ENCODE results near the gene ATMIN. TPM values are rescaled to one million over a fixed set of nuclear protein-coding genes. Genes with fewer than 3 reads are reported as not detected.

ATMIN gene
- total and polyA plus RNA-seq, 2 donors (not counting 1 experiment from before 2014, with no cell fraction given): 43.8 to 52.8 TPM

DNA sequence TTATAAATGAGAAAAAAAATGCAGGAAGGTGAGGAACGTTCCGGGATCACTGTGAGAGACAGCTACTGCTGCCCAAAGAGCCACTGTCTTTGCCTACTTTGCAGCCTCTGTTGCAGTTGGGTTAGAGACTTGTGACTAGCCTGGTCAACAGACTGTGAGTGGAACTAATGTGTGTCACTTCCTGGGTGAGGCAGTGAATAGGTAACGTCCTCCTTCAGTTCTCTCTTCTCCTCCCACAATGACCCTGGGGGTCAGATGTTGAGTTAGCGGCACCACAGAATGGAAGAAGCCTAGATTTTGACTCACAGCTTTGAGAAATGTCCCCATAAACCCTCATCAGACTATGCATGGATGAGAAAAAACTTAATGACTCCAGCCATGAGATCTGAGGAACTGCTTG is 36.2 kb downstream of the ATMIN start:
- Histone ChIP-seq H3K4me2 (ENCODE audit: extremely low read depth, insufficient read depth, low read length) (no peak overlapping the region), H3K36me3 (ENCODE audit: control insufficient read depth, insufficient read depth, low read length) (no peaks in the 10 kb centered on the region), H3K27me3 (ENCODE audit: control insufficient read depth, insufficient read depth, low read length) (no peaks in the 10 kb centered on the region), H3K4me3 (replicated peaks in 1 of 4; ENCODE audit: control extremely low read depth in 1 of 4, insufficient read depth in 1 of 4, low read depth in 3 of 4, low read length in 4 of 4) (no peak overlapping the region), H3K9me3 (ENCODE audit: control insufficient read depth, insufficient read depth, low read depth, low read length) (no peaks in the 10 kb centered on the region), H3K79me2 (ENCODE audit: control insufficient read depth, insufficient read depth, low read length) (no peaks in the 10 kb centered on the region), H3K27ac (ENCODE audit: insufficient read depth, low read length) (no peak overlapping the region), H3K4me1 (ENCODE audit: control insufficient read depth, extremely low read depth, insufficient read depth, low read length) (no peaks in the 10 kb centered on the region), H3K9ac (ENCODE audit: insufficient read depth, low read length) (no peak overlapping the region), H4K20me1 (ENCODE audit: control insufficient read depth, extremely low read depth, insufficient read depth, low read length) (no peaks in the 10 kb centered on the region), H2AFZ (ENCODE audit: low read length) (no peak overlapping the region)
- no peak for TF ChIP-seq EZH2 (IDR thresholded peaks at IDR 0.05; ENCODE audit: low read length, missing control alignments)
- TF ChIP-seq, protein P1, sequence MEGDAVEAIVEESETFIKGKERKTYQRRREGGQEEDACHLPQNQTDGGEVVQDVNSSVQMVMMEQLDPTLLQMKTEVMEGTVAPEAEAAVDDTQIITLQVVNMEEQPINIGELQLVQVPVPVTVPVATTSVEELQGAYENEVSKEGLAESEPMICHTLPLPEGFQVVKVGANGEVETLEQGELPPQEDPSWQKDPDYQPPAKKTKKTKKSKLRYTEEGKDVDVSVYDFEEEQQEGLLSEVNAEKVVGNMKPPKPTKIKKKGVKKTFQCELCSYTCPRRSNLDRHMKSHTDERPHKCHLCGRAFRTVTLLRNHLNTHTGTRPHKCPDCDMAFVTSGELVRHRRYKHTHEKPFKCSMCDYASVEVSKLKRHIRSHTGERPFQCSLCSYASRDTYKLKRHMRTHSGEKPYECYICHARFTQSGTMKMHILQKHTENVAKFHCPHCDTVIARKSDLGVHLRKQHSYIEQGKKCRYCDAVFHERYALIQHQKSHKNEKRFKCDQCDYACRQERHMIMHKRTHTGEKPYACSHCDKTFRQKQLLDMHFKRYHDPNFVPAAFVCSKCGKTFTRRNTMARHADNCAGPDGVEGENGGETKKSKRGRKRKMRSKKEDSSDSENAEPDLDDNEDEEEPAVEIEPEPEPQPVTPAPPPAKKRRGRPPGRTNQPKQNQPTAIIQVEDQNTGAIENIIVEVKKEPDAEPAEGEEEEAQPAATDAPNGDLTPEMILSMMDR (conservative IDR thresholded peaks at IDR 0.05 in 1 of 2, IDR thresholded peaks at IDR 0.05 in 1 of 2; ENCODE audit: low read depth in 1 of 2, low read length in 2 of 2): no peak
- DNase-seq (ENCODE audit: low read depth in 2 of 2): peak in 1 of 2 donors; percentile 9

DNA sequence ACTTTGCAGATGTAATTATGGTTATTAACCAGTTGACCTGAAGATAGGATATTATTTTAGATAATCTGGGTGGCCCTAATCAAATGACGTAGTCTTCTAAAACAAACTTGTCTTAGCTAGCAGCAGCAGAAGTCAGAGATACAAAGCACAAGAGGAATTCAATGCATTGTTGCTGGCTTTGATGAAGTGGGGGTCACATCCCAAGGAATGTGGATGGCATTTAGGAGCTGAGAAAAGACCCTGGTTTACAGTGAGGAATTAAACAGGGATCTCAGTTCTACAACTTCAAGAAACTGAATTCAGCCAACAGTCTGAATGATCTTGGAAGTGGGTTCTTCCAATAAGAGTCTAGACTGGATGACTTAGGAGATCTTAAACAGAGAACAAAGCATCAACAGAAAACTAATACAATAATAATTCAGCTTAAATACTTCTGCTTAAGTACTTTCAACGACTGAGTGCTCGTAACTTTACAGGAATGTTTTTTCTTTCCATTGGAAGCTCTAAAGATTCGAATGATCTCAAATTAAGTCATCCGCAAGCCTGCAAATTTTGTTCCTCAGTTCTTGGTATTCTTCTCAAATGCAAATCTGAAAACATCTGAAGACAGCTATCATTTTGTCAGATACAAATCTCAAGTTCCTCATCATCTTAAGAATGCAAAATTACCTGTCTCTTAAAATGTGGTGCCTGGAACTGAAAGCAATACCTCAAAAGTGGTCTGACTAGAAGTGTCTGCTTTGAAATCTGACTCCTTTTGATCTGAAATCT is 38.1 kb downstream of the ATMIN start:
- no peak overlapping the region for H3K4me3 ChIP-seq (replicated peaks in 1 of 4; ENCODE audit: control extremely low read depth in 1 of 4, insufficient read depth in 1 of 4, low read depth in 3 of 4, low read length in 4 of 4)
- H3K27me3 ChIP-seq (ENCODE audit: control insufficient read depth, insufficient read depth, low read length): no peaks in the 10 kb centered on the region
- no peaks in the 10 kb centered on the region for H4K20me1 ChIP-seq (ENCODE audit: control insufficient read depth, extremely low read depth, insufficient read depth, low read length)
- TF ChIP-seq, protein P1 (conservative IDR thresholded peaks at IDR 0.05 in 1 of 2, IDR thresholded peaks at IDR 0.05 in 1 of 2; ENCODE audit: low read depth in 1 of 2, low read length in 2 of 2): no peak
- TF ChIP-seq EZH2 (IDR thresholded peaks at IDR 0.05; ENCODE audit: low read length, missing control alignments): no peak
- H3K9ac ChIP-seq (ENCODE audit: insufficient read depth, low read length): no peak overlapping the region
- H3K36me3 ChIP-seq (ENCODE audit: control insufficient read depth, insufficient read depth, low read length): no peaks in the 10 kb centered on the region
- no peak for DNase-seq (ENCODE audit: low read depth in 2 of 2)
- no peak overlapping the region for H3K4me2 ChIP-seq (ENCODE audit: extremely low read depth, insufficient read depth, low read length)
- H2AFZ ChIP-seq (ENCODE audit: low read length): no peak overlapping the region
- H3K4me1 ChIP-seq (ENCODE audit: control insufficient read depth, extremely low read depth, insufficient read depth, low read length): peaks cover 2% of the 10 kb centered on the region
- H3K9me3 ChIP-seq (ENCODE audit: control insufficient read depth, insufficient read depth, low read depth, low read length): no peaks in the 10 kb centered on the region
- no peak overlapping the region for H3K27ac ChIP-seq (ENCODE audit: insufficient read depth, low read length)
- H3K79me2 ChIP-seq (ENCODE audit: control insufficient read depth, insufficient read depth, low read length): no peaks in the 10 kb centered on the region

DNA sequence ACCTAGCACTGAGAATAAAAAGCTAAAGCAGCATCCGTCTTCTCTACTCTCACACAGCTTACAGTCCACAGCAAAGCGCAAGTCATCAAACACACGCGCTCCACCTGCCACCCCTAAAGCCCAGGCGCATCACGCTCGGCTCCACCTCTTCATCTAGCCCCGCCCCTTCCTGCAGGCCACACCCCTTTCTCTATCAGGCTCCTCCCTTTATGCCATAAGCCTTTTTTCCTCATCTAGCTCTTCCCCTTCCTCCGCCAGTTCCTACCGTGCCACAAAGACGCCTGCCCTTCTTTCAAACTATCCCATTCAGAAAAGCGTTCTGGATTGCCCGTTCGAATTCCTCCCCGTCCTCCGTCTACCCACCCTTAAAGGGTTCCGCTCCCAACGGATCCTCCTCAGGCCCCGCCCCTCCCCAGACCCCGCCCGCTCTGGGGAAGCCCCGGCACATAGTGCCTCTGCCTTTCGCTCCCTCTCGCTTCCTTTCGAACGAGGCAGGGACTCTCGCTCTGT is 41.0 kb downstream of the ATMIN start:
- Histone ChIP-seq H3K4me2 (ENCODE audit: extremely low read depth, insufficient read depth, low read length) (peak overlapping the region; percentile 100), H3K4me1 (ENCODE audit: control insufficient read depth, extremely low read depth, insufficient read depth, low read length) (peaks cover 2% of the 10 kb centered on the region), H3K79me2 (ENCODE audit: control insufficient read depth, insufficient read depth, low read length) (no peaks in the 10 kb centered on the region), H3K4me3 (replicated peaks in 1 of 4; ENCODE audit: control extremely low read depth in 1 of 4, insufficient read depth in 1 of 4, low read depth in 3 of 4, low read length in 4 of 4) (peak overlapping the region; percentile 66 to 89 (median 82)), H2AFZ (ENCODE audit: low read length) (peak overlapping the region; percentile 97), H3K27ac (ENCODE audit: insufficient read depth, low read length) (peak overlapping the region; percentile 97), H3K27me3 (ENCODE audit: control insufficient read depth, insufficient read depth, low read length) (no peaks in the 10 kb centered on the region), H3K9me3 (ENCODE audit: control insufficient read depth, insufficient read depth, low read depth, low read length) (no peaks in the 10 kb centered on the region), H4K20me1 (ENCODE audit: control insufficient read depth, extremely low read depth, insufficient read depth, low read length) (no peaks in the 10 kb centered on the region), H3K9ac (ENCODE audit: insufficient read depth, low read length) (peak overlapping the region; percentile 92), H3K36me3 (ENCODE audit: control insufficient read depth, insufficient read depth, low read length) (no peaks in the 10 kb centered on the region)
- peak in 1 of 2 donors; percentile 87 for DNase-seq (ENCODE audit: low read depth in 2 of 2)
- no peak for TF ChIP-seq EZH2 (IDR thresholded peaks at IDR 0.05; ENCODE audit: low read length, missing control alignments)
- TF ChIP-seq, protein P1 (conservative IDR thresholded peaks at IDR 0.05 in 1 of 2, IDR thresholded peaks at IDR 0.05 in 1 of 2; ENCODE audit: low read depth in 1 of 2, low read length in 2 of 2): no peak
